GM23338 (cell line): ENCODE measurements around the gene SLC28A1. TPM values are rescaled to one million over a fixed set of nuclear protein-coding genes. Genes with fewer than 3 reads are reported as not detected.

Experiments
- ATAC-seq: fragments of 200-7000 bp; cut with Tn5 transposase; 3 replicates; pipeline ENCODE4 v1.9.1; 2020
- DNase-seq: peaks from one replicate; pipeline ENCODE4 v3.0.0-alpha.2; 2015; ENCODE audit warnings: low spot score
- H2AFZ ChIP-seq: fragments of 200-600 bp; sonication (generic); 2 replicates; pipeline ENCODE4 v1.8.0; 2016; ENCODE audit warnings: antibody characterized with exemption, mild to moderate bottlenecking, moderate library complexity
- H3F3A ChIP-seq: fragments of 200-600 bp; sonication (generic); replicated peaks from 2 replicates; pipeline ENCODE4 v1.8.0; 2017; ENCODE audit warnings: antibody characterized with exemption, mixed run types, low read depth
- H3K27ac ChIP-seq: fragments of 200-600 bp; sonication (generic); 2 replicates; pipeline ENCODE4 v1.6.1; 2016; ENCODE audit warnings: low read depth
- H3K27me3 ChIP-seq: fragments of 200-600 bp; sonication (generic); 2 replicates; pipeline ENCODE4 v1.8.0; 2016; ENCODE audit warnings: mild to moderate bottlenecking, mixed run types, moderate library complexity; ENCODE audit not compliant: insufficient read depth
- H3K36me3 ChIP-seq: fragments of 200-600 bp; sonication (generic); 2 replicates; pipeline ENCODE4 v1.8.0; 2016; ENCODE audit warnings: mild to moderate bottlenecking; ENCODE audit not compliant: insufficient read depth
- H3K4me1 ChIP-seq: fragments of 200-600 bp; sonication (generic); 2 replicates; pipeline ENCODE4 v1.8.0; 2016; ENCODE audit warnings: mild to moderate bottlenecking, moderate library complexity; ENCODE audit not compliant: insufficient read depth
- H3K4me2 ChIP-seq: fragments of 200-600 bp; sonication (generic); 2 replicates; pipeline ENCODE4 v1.7.1; 2017; ENCODE audit warnings: mixed run types
- H3K4me3 ChIP-seq: fragments of 200-600 bp; sonication (generic); 2 replicates; pipeline ENCODE4 v1.6.1; 2016; ENCODE audit warnings: mixed run types
- H3K79me2 ChIP-seq: fragments of 200-600 bp; sonication (generic); replicated peaks from 2 replicates; pipeline ENCODE4 v1.8.0; 2017; ENCODE audit warnings: mild to moderate bottlenecking; ENCODE audit not compliant: insufficient read depth
- H3K9me2 ChIP-seq: fragments of 200-600 bp; sonication (generic); 2 replicates; pipeline ENCODE4 v1.8.0; 2017; ENCODE audit not compliant: insufficient read depth
- H4K20me1 ChIP-seq: fragments of 200-600 bp; sonication (generic); replicated peaks from 2 replicates; pipeline ENCODE4 v1.8.0; 2017; ENCODE audit warnings: mild to moderate bottlenecking; ENCODE audit not compliant: insufficient read depth
- H3K27ac Mint-ChIP-seq: 2 replicates; pipeline ENCODE4 v1.8.0; 2020; ENCODE audit warnings: inconsistent platforms, mild to moderate bottlenecking, moderate library complexity, mixed read lengths
- H3K27me3 Mint-ChIP-seq: 3 replicates; pipeline ENCODE4 v1.8.0; 2022; ENCODE audit warnings: low read depth, mild to moderate bottlenecking, moderate library complexity, mixed read lengths, inconsistent platforms; ENCODE audit not compliant: insufficient read depth, poor library complexity
- H3K36me3 Mint-ChIP-seq: 3 replicates; pipeline ENCODE4 v1.8.0; 2021; ENCODE audit warnings: low read depth, mild to moderate bottlenecking, inconsistent platforms, moderate library complexity, mixed read lengths
- H3K4me1 Mint-ChIP-seq: 3 replicates; pipeline ENCODE4 v1.8.0; 2020; ENCODE audit warnings: mild to moderate bottlenecking, inconsistent platforms, mixed read lengths
- H3K4me3 Mint-ChIP-seq: 3 replicates; pipeline ENCODE4 v1.8.0; 2021; ENCODE audit warnings: moderate library complexity, mild to moderate bottlenecking, inconsistent platforms, mixed read lengths
- H3K9me3 Mint-ChIP-seq: 3 replicates; pipeline ENCODE4 v1.8.0; 2020; ENCODE audit warnings: moderate library complexity, mild to moderate bottlenecking, inconsistent platforms, mixed read lengths
- CREB1 ChIP-seq: fragments of 250-450 bp; sonication (Bioruptor Pico); IDR thresholded peaks from 2 replicates; pipeline ENCODE4 v1.5.0; 2020; ENCODE audit warnings: low read depth, mild to moderate bottlenecking, moderate library complexity
- CTCF ChIP-seq, 2 experiments: fragments of 200-600 bp in 1 of 2; sonication (generic) in 1 of 2; conservative IDR thresholded peaks; 2 replicates each; pipeline versions ENCODE4 v1.5.1 to v1.6.1; 2016 to 2017; ENCODE audit warnings: antibody characterized with exemption in 2 of 2, low read depth in 2 of 2, mild to moderate bottlenecking in 2 of 2, moderate library complexity in 1 of 2
- ETS1 ChIP-seq: IDR thresholded peaks from 2 replicates; pipeline ENCODE4 v1.6.1; 2016; ENCODE audit warnings: antibody characterized with exemption
- EZH2 ChIP-seq: fragments of 200-600 bp; sonication (generic); IDR thresholded peaks from one replicate; pipeline ENCODE4 v1.8.0; 2017; ENCODE audit warnings: antibody characterized with exemption, mild to moderate bottlenecking, low read depth; ENCODE audit not compliant: unreplicated experiment
- EZH2phosphoT487 ChIP-seq: fragments of 200-600 bp; sonication (generic); IDR thresholded peaks from one replicate; pipeline ENCODE4 v1.8.1; 2018; ENCODE audit warnings: antibody characterized with exemption; ENCODE audit not compliant: unreplicated experiment
- JUNB ChIP-seq: IDR thresholded peaks from one replicate; pipeline ENCODE4 v1.6.1; 2016; ENCODE audit warnings: antibody characterized with exemption; ENCODE audit not compliant: unreplicated experiment
- NANOG ChIP-seq: IDR thresholded peaks from 2 replicates; pipeline ENCODE4 v1.6.1; 2016; ENCODE audit warnings: antibody characterized with exemption, borderline replicate concordance
- POLR2AphosphoS5 ChIP-seq: IDR thresholded peaks from 2 replicates; pipeline ENCODE4 v1.6.1; 2016; ENCODE audit warnings: antibody characterized with exemption, low read depth
- STAT1 ChIP-seq: IDR thresholded peaks from one replicate; pipeline ENCODE4 v1.6.1; 2016; ENCODE audit warnings: antibody characterized with exemption; ENCODE audit not compliant: unreplicated experiment
- ZNF114 ChIP-seq: fragments of 250-450 bp; sonication (Bioruptor Pico); IDR thresholded peaks from 2 replicates; pipeline ENCODE4 v1.5.0; 2020; ENCODE audit warnings: mild to moderate bottlenecking, moderate library complexity
- ZNF331 ChIP-seq: fragments of 250-450 bp; sonication (Bioruptor Pico); IDR thresholded peaks from 2 replicates; pipeline ENCODE4 v1.5.0; 2020; ENCODE audit warnings: low read depth, mild to moderate bottlenecking, moderate library complexity
- polyA plus RNA-seq: library from polyadenylated mRNA; unstranded; fragments of >200 nt; fragmentation: Nextera tagmentation; extraction: Ambion mirVana; gene quantifications from 2 replicates; pipeline ENCODE4 v1.2.1, GENCODE V29; 2016
- total RNA-seq: library from RNA; depleted of rRNA; stranded (reverse); fragments of >200 nt; shearing (Covaris generic); gene quantifications from 2 replicates; pipeline ENCODE4 v1.2.3, GENCODE V29; 2014
- TF ChIP-seq, protein P1 (sequence below): IDR thresholded peaks from one replicate; pipeline ENCODE4 v1.6.1; 2018; ENCODE audit warnings: antibody characterized with exemption; ENCODE audit not compliant: unreplicated experiment
- TF ChIP-seq, protein P2 (sequence below): fragments of 250-450 bp; sonication (Bioruptor Pico); IDR thresholded peaks from 2 replicates; pipeline ENCODE4 v1.5.0; 2020; ENCODE audit warnings: mild to moderate bottlenecking, moderate library complexity

Gene SLC28A1
- total and polyA plus RNA-seq, 2 experiments from 2014 or later = not detected

DNA sequence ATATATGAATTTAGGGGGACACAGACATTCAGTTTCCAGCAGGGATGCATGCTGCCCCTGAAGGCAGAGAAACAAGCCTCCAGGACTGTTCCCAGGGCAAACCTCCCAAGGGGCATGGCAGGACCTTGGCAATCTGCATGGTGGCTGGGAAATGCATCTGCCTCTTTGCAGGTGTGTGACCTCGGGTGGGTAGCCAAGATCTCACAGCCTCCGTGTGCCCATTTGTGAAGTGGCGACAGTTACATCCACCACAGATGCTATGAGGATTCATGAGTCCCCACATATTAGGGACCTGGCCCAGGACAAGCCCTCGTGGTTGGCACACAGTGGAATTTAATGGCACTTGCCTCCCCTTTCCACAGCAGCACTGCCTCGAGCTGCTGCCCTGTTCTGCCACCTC is 29.9 kb downstream of the SLC28A1 start:
- Mint-ChIP-seq H3K27ac (no peak overlapping the region), H3K4me1 (peaks cover 3% of the 10 kb centered on the region), H3K27me3 (peaks cover 2% of the 10 kb centered on the region), H3K4me3 (no peak overlapping the region), H3K9me3 (no peaks in the 10 kb centered on the region), H3K36me3 (no peaks in the 10 kb centered on the region)
- ATAC-seq (no peak), DNase-seq (no peak)
- H3K4me3 ChIP-seq = no peak overlapping the region
- H3K79me2 ChIP-seq = no peaks in the 10 kb centered on the region
- no peaks in the 10 kb centered on the region for H3K4me1 ChIP-seq
- no peak overlapping the region for H2AFZ ChIP-seq
- no peak overlapping the region for H3K27ac ChIP-seq
- no peaks in the 10 kb centered on the region for H3K27me3 ChIP-seq
- no peaks in the 10 kb centered on the region for H3K9me2 ChIP-seq
- H3K36me3 ChIP-seq = no peaks in the 10 kb centered on the region
- no peak for TF ChIP-seq EZH2phosphoT487
- TF ChIP-seq CREB1 (CRISPR knock-in tag) = no peak
- no peak for TF ChIP-seq CTCF (conservative IDR thresholded peaks at IDR 0.05; ENCODE audit: low read depth in 2 of 2)
- no peak for TF ChIP-seq POLR2AphosphoS5
- TF ChIP-seq, protein P1, sequence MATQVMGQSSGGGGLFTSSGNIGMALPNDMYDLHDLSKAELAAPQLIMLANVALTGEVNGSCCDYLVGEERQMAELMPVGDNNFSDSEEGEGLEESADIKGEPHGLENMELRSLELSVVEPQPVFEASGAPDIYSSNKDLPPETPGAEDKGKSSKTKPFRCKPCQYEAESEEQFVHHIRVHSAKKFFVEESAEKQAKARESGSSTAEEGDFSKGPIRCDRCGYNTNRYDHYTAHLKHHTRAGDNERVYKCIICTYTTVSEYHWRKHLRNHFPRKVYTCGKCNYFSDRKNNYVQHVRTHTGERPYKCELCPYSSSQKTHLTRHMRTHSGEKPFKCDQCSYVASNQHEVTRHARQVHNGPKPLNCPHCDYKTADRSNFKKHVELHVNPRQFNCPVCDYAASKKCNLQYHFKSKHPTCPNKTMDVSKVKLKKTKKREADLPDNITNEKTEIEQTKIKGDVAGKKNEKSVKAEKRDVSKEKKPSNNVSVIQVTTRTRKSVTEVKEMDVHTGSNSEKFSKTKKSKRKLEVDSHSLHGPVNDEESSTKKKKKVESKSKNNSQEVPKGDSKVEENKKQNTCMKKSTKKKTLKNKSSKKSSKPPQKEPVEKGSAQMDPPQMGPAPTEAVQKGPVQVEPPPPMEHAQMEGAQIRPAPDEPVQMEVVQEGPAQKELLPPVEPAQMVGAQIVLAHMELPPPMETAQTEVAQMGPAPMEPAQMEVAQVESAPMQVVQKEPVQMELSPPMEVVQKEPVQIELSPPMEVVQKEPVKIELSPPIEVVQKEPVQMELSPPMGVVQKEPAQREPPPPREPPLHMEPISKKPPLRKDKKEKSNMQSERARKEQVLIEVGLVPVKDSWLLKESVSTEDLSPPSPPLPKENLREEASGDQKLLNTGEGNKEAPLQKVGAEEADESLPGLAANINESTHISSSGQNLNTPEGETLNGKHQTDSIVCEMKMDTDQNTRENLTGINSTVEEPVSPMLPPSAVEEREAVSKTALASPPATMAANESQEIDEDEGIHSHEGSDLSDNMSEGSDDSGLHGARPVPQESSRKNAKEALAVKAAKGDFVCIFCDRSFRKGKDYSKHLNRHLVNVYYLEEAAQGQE = no peak
- no peak for TF ChIP-seq ZNF331 (CRISPR knock-in tag)
- no peak for TF ChIP-seq NANOG
- no peak for TF ChIP-seq ZNF114
- TF ChIP-seq STAT1 = no peak
- no peak for TF ChIP-seq EZH2
- TF ChIP-seq, protein P2, sequence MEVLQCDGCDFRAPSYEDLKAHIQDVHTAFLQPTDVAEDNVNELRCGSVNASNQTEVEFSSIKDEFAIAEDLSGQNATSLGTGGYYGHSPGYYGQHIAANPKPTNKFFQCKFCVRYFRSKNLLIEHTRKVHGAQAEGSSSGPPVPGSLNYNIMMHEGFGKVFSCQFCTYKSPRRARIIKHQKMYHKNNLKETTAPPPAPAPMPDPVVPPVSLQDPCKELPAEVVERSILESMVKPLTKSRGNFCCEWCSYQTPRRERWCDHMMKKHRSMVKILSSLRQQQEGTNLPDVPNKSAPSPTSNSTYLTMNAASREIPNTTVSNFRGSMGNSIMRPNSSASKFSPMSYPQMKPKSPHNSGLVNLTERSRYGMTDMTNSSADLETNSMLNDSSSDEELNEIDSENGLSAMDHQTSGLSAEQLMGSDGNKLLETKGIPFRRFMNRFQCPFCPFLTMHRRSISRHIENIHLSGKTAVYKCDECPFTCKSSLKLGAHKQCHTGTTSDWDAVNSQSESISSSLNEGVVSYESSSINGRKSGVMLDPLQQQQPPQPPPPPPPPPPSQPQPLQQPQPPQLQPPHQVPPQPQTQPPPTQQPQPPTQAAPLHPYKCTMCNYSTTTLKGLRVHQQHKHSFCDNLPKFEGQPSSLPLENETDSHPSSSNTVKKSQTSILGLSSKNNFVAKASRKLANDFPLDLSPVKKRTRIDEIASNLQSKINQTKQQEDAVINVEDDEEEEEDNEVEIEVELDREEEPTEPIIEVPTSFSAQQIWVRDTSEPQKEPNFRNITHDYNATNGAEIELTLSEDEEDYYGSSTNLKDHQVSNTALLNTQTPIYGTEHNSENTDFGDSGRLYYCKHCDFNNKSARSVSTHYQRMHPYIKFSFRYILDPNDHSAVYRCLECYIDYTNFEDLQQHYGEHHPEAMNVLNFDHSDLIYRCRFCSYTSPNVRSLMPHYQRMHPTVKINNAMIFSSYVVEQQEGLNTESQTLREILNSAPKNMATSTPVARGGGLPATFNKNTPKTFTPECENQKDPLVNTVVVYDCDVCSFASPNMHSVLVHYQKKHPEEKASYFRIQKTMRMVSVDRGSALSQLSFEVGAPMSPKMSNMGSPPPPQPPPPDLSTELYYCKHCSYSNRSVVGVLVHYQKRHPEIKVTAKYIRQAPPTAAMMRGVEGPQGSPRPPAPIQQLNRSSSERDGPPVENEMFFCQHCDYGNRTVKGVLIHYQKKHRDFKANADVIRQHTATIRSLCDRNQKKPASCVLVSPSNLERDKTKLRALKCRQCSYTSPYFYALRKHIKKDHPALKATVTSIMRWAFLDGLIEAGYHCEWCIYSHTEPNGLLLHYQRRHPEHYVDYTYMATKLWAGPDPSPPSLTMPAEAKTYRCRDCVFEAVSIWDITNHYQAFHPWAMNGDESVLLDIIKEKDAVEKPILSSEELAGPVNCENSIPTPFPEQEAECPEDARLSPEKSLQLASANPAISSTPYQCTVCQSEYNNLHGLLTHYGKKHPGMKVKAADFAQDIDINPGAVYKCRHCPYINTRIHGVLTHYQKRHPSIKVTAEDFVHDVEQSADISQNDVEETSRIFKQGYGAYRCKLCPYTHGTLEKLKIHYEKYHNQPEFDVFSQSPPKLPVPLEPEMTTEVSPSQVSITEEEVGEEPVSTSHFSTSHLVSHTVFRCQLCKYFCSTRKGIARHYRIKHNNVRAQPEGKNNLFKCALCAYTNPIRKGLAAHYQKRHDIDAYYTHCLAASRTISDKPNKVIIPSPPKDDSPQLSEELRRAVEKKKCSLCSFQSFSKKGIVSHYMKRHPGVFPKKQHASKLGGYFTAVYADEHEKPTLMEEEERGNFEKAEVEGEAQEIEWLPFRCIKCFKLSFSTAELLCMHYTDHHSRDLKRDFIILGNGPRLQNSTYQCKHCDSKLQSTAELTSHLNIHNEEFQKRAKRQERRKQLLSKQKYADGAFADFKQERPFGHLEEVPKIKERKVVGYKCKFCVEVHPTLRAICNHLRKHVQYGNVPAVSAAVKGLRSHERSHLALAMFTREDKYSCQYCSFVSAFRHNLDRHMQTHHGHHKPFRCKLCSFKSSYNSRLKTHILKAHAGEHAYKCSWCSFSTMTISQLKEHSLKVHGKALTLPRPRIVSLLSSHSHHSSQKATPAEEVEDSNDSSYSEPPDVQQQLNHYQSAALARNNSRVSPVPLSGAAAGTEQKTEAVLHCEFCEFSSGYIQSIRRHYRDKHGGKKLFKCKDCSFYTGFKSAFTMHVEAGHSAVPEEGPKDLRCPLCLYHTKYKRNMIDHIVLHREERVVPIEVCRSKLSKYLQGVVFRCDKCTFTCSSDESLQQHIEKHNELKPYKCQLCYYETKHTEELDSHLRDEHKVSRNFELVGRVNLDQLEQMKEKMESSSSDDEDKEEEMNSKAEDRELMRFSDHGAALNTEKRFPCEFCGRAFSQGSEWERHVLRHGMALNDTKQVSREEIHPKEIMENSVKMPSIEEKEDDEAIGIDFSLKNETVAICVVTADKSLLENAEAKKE (CRISPR knock-in tag) = no peak
- no peak for TF ChIP-seq JUNB
- no peak for TF ChIP-seq ETS1
- H3F3A ChIP-seq = no peaks in the 10 kb centered on the region
- H4K20me1 ChIP-seq = no peaks in the 10 kb centered on the region
- H3K4me2 ChIP-seq = no peak overlapping the region
